Neural cell (in vitro differentiated cells): ENCODE data around the gene ACER1.

Experiments
- CTCF ChIP-seq: fragments of 450-650 bp; IDR thresholded peaks from 2 replicates; pipeline ENCODE4 v1.5.1; 2014; ENCODE audit warnings: antibody characterized with exemption, mild to moderate bottlenecking, moderate library complexity; ENCODE audit not compliant: poor library complexity, severe bottlenecking
- EP300 ChIP-seq: fragments of 450-650 bp; conservative IDR thresholded peaks from 2 replicates; pipeline ENCODE4 v1.6.1; 2014; ENCODE audit warnings: antibody characterized with exemption, mild to moderate bottlenecking, moderate library complexity; ENCODE audit not compliant: poor library complexity, severe bottlenecking
- EZH2 ChIP-seq: fragments of 200-600, 300-800 bp; shearing (Covaris generic), sonication (generic); IDR thresholded peaks from 2 replicates; pipeline ENCODE4 v1.6.1; 2014; ENCODE audit warnings: antibody characterized with exemption, low read length, borderline replicate concordance, mild to moderate bottlenecking; ENCODE audit not compliant: insufficient read depth, poor library complexity, severe bottlenecking
- POLR2AphosphoS5 ChIP-seq: IDR thresholded peaks from 2 replicates; pipeline ENCODE4 v1.6.1; 2012
- TAF1 ChIP-seq: IDR thresholded peaks from 2 replicates; pipeline ENCODE4 v1.6.1; 2012; ENCODE audit warnings: low read depth

DNA sequence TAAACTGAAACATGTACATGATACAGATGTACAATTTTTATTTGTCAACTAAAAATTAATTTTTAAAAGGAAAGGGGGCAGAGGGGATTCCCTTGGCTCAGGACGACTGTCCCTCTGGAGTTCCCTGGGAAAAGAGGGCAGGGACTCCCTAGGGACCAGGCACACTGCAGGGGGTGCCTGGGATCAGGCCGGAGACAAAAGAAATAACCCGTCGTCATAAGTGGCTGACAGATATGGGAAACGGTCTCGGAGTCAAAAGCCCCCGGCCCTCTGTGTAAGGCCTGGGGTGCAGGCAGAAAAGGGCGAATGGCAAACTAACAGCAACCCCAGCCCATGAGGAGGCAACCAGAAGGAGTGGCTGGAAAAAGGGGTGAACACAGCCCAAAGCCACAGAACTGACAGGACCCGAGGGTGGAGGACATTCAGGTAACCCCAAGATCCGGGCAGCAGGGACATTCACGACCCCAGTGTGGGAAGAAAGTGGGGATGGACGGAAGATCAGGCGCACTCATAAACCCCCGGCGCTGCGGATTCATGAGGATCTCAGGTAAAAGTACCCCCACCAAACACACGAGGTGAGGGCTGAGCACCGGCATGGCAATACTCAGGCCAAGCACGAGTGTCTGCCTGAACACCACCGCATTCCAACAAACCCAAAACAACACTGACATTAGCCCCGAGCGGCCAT lies 60.4 kb downstream of the ACER1 start:
- TF ChIP-seq POLR2AphosphoS5: no peak
- TF ChIP-seq CTCF: no peak
- no peak for TF ChIP-seq EP300
- no peak for TF ChIP-seq EZH2
- TF ChIP-seq TAF1: no peak
